Motor neuron (in vitro differentiated cells): ENCODE measurements around the gene RP2. TPM values are rescaled to one million over a fixed set of nuclear protein-coding genes. Genes with fewer than 3 reads are reported as not detected.

Experiments
- ATAC-seq, 8 experiments: fragments of 200-7000 bp; cut with Tn5 transposase; replicated peaks in 6 of 8; 2 replicates each; pipeline ENCODE4 v1.8.0; 2021; ENCODE audit warnings: mild to moderate bottlenecking in 8 of 8, moderate library complexity in 8 of 8
- H3K27ac ChIP-seq, 2 donors: fragments of 250-450 bp; sonication (Bioruptor Pico); 2 replicates each; pipeline ENCODE4 v1.9.0; 2021; ENCODE audit warnings: antibody characterized with exemption in 2 of 2, mild to moderate bottlenecking in 2 of 2, moderate library complexity in 1 of 2
- H3K4me1 ChIP-seq, 2 donors: fragments of 250-450 bp; sonication (Bioruptor Pico); replicated peaks in 1 of 2; 2 replicates each; pipeline ENCODE4 v1.6.1; 2021; ENCODE audit warnings: antibody characterized with exemption in 2 of 2, mild to moderate bottlenecking in 2 of 2, moderate library complexity in 1 of 2
- H3K4me3 ChIP-seq, 5 donors: fragments of 250-450 bp; sonication (Bioruptor Pico); 2 replicates each; pipeline ENCODE4 v1.9.0; 2021; ENCODE audit warnings: antibody characterized with exemption in 5 of 5, mild to moderate bottlenecking in 5 of 5, moderate library complexity in 4 of 5
- WGBS, 10 experiments: fragments of 450-650 bp; shearing (Covaris generic); methylation state at CpG; one replicate each; pipeline ENCODE4 v1.0.0; 2022; 5-methylcytosine and 5-hydroxymethylcytosine counted together
- in situ Hi-C, 9 experiments: fragments of 400-800 bp; cut with MboI; loops; one replicate each; pipeline ENCODE4 v1.15.0; 2021; ENCODE audit warnings: low sequenced_read_pairs in 9 of 9, low pct_unique_long_range_greater_than_20kb in 2 of 9; ENCODE audit not compliant: unreplicated experiment in 9 of 9
- total RNA-seq, 8 experiments: library from RNA; unstranded; fragments of 300-600 nt; gene quantifications; 2 replicates each; pipeline versions ENCODE4 v1.2.3 to v1.2.4, GENCODE V29; 2022

RP2 gene
- total RNA-seq, 8 experiments from 2014 or later = 3.9 to 15.2 (median 10.5) TPM

- 0 to 73% (median 44%) methylated on average over 2 to 6 of the region's 109 CpGs; no CpG with 5 or more reads in 7 of the 10 experiments for WGBS, 10 experiments
- in situ Hi-C loops = loop anchor here in 1 of 9 experiments (25.0 kb wide), 1 partner anchor 124 kb away; no protein-coding TSS in a partner anchor
- Histone ChIP-seq H3K4me1 (peaks cover 0 to 5% of the 10 kb centered on the region in 2 donors), H3K4me3 (peak overlapping the region; percentile 48 to 94 (median 63)), H3K27ac (peak overlapping the region; percentile 69 to 73)
- ATAC-seq = peak; percentile 55 to 72 (median 60)
Measured at GRCh38 chrX:46912603-46913491, 76.0 kb downstream of the RP2 start.

GRCh38 chrX:46913667-46914066 is 76.8 kb downstream of the RP2 start:
- Histone ChIP-seq H3K27ac (no peak overlapping the region), H3K4me1 (peaks cover 0 to 5% of the 10 kb centered on the region in 2 donors), H3K4me3 (peak overlapping the region; percentile 48 to 94 (median 63))
- no peak for ATAC-seq
- 0 to 100% (median 13%) methylated on average over 1 to 11 of the region's 14 CpGs; no CpG with 5 or more reads in 5 of the 10 experiments for whole genome bisulfite sequencing, 10 experiments
- in situ Hi-C loops = loop anchor here in 1 of 9 experiments (25.0 kb wide), 1 partner anchor 124 kb away; no protein-coding TSS in a partner anchor

DNA sequence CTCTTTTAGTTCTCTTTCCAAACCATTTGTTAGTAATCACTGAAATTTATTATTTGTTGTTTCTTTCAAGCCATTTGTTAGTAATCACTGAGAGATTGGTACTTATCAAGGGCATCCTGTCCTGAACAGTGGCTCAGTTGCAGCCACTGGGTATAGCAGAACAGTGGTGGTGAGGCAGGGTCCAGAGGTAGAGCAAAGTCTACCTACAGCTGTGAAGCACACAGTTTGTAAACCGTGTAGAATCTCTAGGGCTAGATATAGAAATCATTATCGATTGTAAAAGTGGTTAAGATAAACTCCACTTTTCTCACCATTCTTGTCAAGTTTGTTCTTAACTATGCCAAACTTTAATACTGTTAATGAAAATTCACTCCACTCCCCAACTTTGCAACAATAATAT is 79.4 kb downstream of the RP2 start:
- 39 to 100% (median 96%) methylated on average over 1 to 2 of the region's 2 CpGs; no CpG with 5 or more reads in 4 of the 10 experiments for WGBS, 10 experiments
- in situ Hi-C loops = loop anchor here in 1 of 9 experiments (25.0 kb wide), 1 partner anchor 121 kb away; no protein-coding TSS in a partner anchor
- H3K4me3 ChIP-seq = no peak overlapping the region
- no peak overlapping the region for H3K27ac ChIP-seq
- peaks cover 0 to 5% of the 10 kb centered on the region in 2 donors for H3K4me1 ChIP-seq
- no peak for ATAC-seq

DNA sequence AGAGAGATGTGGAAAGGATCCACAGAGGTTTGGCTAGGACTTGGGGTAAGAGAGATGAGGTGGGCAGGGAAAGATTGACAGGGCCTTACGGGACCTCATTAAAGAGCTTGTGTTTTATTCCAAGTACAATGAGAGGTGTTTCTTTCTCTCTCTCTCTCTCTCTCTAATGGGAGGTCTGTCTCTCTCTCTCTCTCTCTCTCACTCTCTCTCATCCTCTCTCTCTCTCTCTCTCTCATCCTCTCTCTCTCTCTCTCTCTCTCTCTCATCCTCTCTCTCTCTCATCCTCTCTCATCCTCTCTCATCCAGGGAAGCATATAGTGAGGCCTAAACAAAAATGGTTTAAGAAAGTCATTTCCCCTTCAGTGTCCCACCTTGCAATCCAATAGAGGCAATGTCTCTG is 80.8 kb downstream of the RP2 start:
- peaks cover 0 to 5% of the 10 kb centered on the region in 2 donors for H3K4me1 ChIP-seq
- in situ Hi-C loops = loop anchor here in 1 of 9 experiments (25.0 kb wide), 1 partner anchor 120 kb away; no protein-coding TSS in a partner anchor
- 67 to 100% methylated on average over 1 of the region's 1 CpG; no CpG with 5 or more reads in 8 of the 10 experiments for WGBS, 10 experiments
- H3K27ac ChIP-seq = no peak overlapping the region
- no peak overlapping the region for H3K4me3 ChIP-seq
- ATAC-seq = no peak

- Histone ChIP-seq H3K27ac (no peak overlapping the region), H3K4me3 (no peak overlapping the region), H3K4me1 (peaks cover 0 to 5% of the 10 kb centered on the region in 2 donors)
- in situ Hi-C loops = loop anchor here in 1 of 9 experiments (25.0 kb wide), 1 partner anchor 119 kb away; no protein-coding TSS in a partner anchor
- no peak for ATAC-seq
- WGBS, 10 experiments = 60% methylated on average over 1 of the region's 1 CpG; no CpG with 5 or more reads in 9 of the 10 experiments
Measured at GRCh38 chrX:46918434-46918833, 81.6 kb downstream of the RP2 start.

GRCh38 chrX:46920235-46920634 is 83.4 kb downstream of the RP2 start:
- in situ Hi-C loops = loop anchor here in 1 of 9 experiments (25.0 kb wide), 1 partner anchor 117 kb away; no protein-coding TSS in a partner anchor
- H3K27ac ChIP-seq = no peak overlapping the region
- 27 to 93% (median 60%) methylated on average over 1 to 4 of the region's 4 CpGs; no CpG with 5 or more reads in 6 of the 10 experiments for WGBS, 10 experiments
- no peaks in the 10 kb centered on the region for H3K4me1 ChIP-seq
- H3K4me3 ChIP-seq = no peak overlapping the region
- no peak for ATAC-seq

DNA sequence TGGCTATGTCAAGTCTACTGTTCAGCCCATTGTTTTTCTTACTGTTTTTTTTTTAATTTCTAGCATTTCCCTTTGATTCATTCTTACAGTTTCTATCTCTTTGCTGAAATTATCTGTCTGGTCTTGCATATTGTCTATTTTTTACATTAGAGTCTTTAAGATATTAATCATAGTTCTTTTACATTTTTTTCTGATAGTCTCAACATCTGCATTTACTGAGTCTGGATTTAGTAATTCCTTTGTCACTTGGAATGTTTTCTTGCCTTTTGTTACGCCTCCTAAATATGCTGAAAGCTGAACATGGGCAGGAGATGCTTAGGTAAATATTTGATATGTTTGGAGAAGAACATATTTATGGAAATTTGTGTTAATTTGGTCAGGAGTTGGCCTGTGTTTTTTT is 85.8 kb downstream of the RP2 start:
- in situ Hi-C loops = loop anchor here in 1 of 9 experiments (25.0 kb wide), 1 partner anchor 115 kb away; no protein-coding TSS in a partner anchor
- peak in 1 of 8 experiments; percentile 42 for ATAC-seq
- 23 to 100% (median 64%) methylated on average over 1 of the region's 1 CpG; no CpG with 5 or more reads in 4 of the 10 experiments for WGBS, 10 experiments
- no peaks in the 10 kb centered on the region for H3K4me1 ChIP-seq
- no peak overlapping the region for H3K27ac ChIP-seq
- H3K4me3 ChIP-seq = no peak overlapping the region

DNA sequence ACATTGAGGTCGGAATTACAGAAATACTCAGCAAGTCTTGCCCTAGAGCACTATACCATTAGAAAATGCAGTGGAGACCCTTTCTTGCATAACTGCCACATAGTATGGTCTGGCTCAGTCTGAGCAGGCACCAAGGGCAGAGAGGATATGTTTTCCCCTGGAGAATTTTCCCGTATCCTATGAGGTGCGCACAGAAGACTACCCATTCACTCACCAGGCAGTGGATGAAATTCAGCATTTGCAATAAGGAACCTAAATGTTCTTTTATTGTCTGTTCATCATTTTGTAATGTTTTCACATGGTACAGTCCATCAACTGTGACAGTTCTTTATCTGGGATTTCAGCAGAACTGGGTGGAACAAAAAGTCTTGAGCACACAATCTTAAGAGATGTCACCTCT is 90.9 kb downstream of the RP2 start:
- no peak for ATAC-seq
- in situ Hi-C loops = no loop called here
- no peak overlapping the region for H3K4me3 ChIP-seq
- 29 to 60% methylated on average over 1 of the region's 3 CpGs; no CpG with 5 or more reads in 8 of the 10 experiments for WGBS, 10 experiments
- H3K4me1 ChIP-seq = no peaks in the 10 kb centered on the region
- H3K27ac ChIP-seq = no peak overlapping the region

GRCh38 chrX:46929439-46930261 is 92.8 kb downstream of the RP2 start:
- Histone ChIP-seq H3K4me3 (no peak overlapping the region), H3K27ac (no peak overlapping the region), H3K4me1 (no peaks in the 10 kb centered on the region)
- in situ Hi-C loops = no loop called here
- 14 to 80% (median 31%) methylated on average over 1 to 3 of the region's 3 CpGs; no CpG with 5 or more reads in 4 of the 10 experiments for WGBS, 10 experiments
- ATAC-seq = peak in 2 of 8 experiments; percentile 93 to 97

Other genes with a start within 250 kb of the RP2 start
- 10 to 100 TPM in 4 of 8 experiments, 1 to 10 TPM in 4; 2.1 to 19.9 (median 8.7) TPM for gene SLC9A7, start 77.9 kb upstream of the RP2 start, total RNA-seq
- gene JADE3, start 75.4 kb downstream of the RP2 start, total RNA-seq = 10 to 100 TPM in 1 of 8 experiments, 1 to 10 TPM in 7; 2.2 to 15.1 (median 6.5) TPM
- gene RGN, start 241.4 kb downstream of the RP2 start, total RNA-seq = under 1 TPM in 6 of 8 experiments, not detected in 2; 0.11 to 0.69 (median 0.27) TPM